Aorta (tissue), 5 donors: ENCODE data around the gene CST9L. TPM values are rescaled to one million over a fixed set of nuclear protein-coding genes. Genes with fewer than 3 reads are reported as not detected.

ENCODE experiments used
- ATAC-seq: fragments of 200-7000 bp; cut with Tn5 transposase; one replicate; pipeline ENCODE4 v1.9.1; 2022; ENCODE audit warnings: moderate library complexity; ENCODE audit not compliant: low FRiP score
- DNase-seq, 2 donors: peaks; one replicate each; pipeline ENCODE4 v3.0.0-alpha.2; 2020
- H3K27ac ChIP-seq, 2 donors: one replicate each; pipeline ENCODE4 v1.5.1; 2013; ENCODE audit warnings: low read length in 2 of 2, mild to moderate bottlenecking in 2 of 2, moderate library complexity in 2 of 2, control low read depth in 1 of 2, inconsistent platforms in 1 of 2, low read depth in 1 of 2
- H3K27me3 ChIP-seq, 2 donors: one replicate each; pipeline ENCODE4 v1.6.1; 2013; ENCODE audit warnings: control low read depth in 1 of 2, low read length in 1 of 2, mild to moderate bottlenecking in 1 of 2, moderate library complexity in 1 of 2; ENCODE audit not compliant: insufficient read depth in 2 of 2, control insufficient read depth in 1 of 2
- H3K36me3 ChIP-seq, 2 donors: one replicate each; pipeline ENCODE4 v1.6.1; 2013; ENCODE audit warnings: control low read depth in 1 of 2, low read length in 1 of 2, mild to moderate bottlenecking in 1 of 2; ENCODE audit not compliant: insufficient read depth in 2 of 2, control insufficient read depth in 1 of 2
- H3K4me1 ChIP-seq, 2 donors: one replicate each; pipeline ENCODE4 v1.6.1; 2013; ENCODE audit warnings: low read length in 2 of 2, control low read depth in 1 of 2, mild to moderate bottlenecking in 1 of 2, moderate library complexity in 1 of 2; ENCODE audit not compliant: insufficient read depth in 2 of 2, control insufficient read depth in 1 of 2
- H3K4me3 ChIP-seq, 2 donors: one replicate each; pipeline ENCODE4 v1.5.1; 2013; ENCODE audit warnings: low read length in 2 of 2, control low read depth in 1 of 2, mild to moderate bottlenecking in 1 of 2
- H3K9me3 ChIP-seq: one replicate; pipeline ENCODE4 v1.6.1; 2013; ENCODE audit warnings: mild to moderate bottlenecking, low read length; ENCODE audit not compliant: control insufficient read depth
- WGBS, 2 donors: extraction: QIAGEN DNeasy Blood & Tissue Kit; methylation state at CpG; one replicate each; pipeline ENCODE4 v1.1.7; 2013; 5-methylcytosine and 5-hydroxymethylcytosine counted together
- intact Hi-C, 2 donors: fragments of 100-400 bp; cut with DNase I; formaldehyde crosslinking; loops; one replicate each; pipeline versions ENCODE4 v1.14.2 to v1.15.0; 2022
- long read RNA-seq, 2 donors: library from polyadenylated mRNA; unstranded; transcript quantifications; one replicate each; pipeline ENCODE4 v2.0.0, GENCODE V29; 2020 to 2021
- polyA plus RNA-seq, 2 donors: library from polyadenylated mRNA; stranded (reverse); fragments of 200-250 nt; gene quantifications; one replicate each; pipeline ENCODE4 v1.2.3, GENCODE V29; 2013
- total RNA-seq, 2 donors: library from RNA; stranded (reverse); fragmentation: NEBNext Ultra II Directional; extraction: Animal tissue kit (Norgen Biotek cat#: 25700); gene quantifications; one replicate each; pipeline ENCODE4 v1.2.1, GENCODE V29; 2021
- donor health status: healthy with polysubstance abuse.
- donor health status: Bipolar disorder and iron deficiency.
- donor health status: DM: no; HTN: no; CAD: no.
- donor health status: DM: no; HTN: no; CAD: no.
- donor health status: DM: yes; HTN: yes; CAD: no.

The CST9L gene, protein sequence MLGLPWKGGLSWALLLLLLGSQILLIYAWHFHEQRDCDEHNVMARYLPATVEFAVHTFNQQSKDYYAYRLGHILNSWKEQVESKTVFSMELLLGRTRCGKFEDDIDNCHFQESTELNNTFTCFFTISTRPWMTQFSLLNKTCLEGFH
- total RNA-seq (not detected), polyA plus RNA-seq (not detected)
- long read RNA-seq, donor 1: 0 reads
- long read RNA-seq, donor 2: 0 reads

DNA sequence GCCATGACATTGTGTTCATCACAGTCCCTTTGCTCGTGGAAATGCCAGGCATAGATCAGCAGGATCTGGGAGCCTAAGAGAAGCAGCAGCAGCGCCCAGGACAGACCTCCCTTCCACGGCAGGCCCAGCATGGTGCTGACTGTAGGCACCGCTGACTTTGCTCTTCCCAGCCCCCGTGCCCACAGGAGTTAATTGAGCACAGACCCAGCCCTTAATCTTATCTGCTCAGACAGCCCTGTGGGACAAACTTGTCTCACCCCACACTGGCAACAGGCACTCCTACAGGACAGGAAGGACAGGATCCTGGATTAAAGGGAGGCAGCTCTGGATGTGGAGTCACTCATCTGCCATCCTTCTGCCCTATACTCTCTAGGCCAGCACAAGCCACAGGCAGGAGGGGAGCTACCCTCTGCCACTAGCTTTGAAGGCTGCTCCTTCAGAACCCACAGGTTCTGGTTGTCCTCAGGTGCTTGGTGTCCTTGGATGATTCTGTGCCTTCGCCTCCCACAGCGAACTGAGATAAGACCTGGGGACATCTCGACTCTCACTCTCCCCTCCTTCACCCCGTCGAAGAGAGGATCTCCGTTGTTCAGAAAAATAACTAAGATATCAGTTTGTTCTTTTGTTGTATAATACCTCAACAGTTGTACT, at the start of gene CST9L:
CST9L (minus strand) TSS at position 165 of the 651 bp plus-strand sequence; CDS start at position 131, 34 bp downstream.
- Histone ChIP-seq H3K27ac (no peak within 1 kb of the TSS), H3K4me1 (no peaks in the 10 kb centered on the region), H3K27me3 (no peaks in the 10 kb centered on the region), H3K4me3 (no peak within 1 kb of the TSS), H3K9me3 (peaks cover 1% of the 10 kb centered on the region), H3K36me3 (no peaks in the 10 kb centered on the region)
- 65% methylated on average over 11 of the region's 11 CpGs for WGBS, 2 donors
- no peak for ATAC-seq
- intact Hi-C loops: no loop called here
- peak in 1 of 2 donors; percentile 54 for DNase-seq

- DNase-seq (no peak), ATAC-seq (peak; percentile 66)
- H3K27ac ChIP-seq: no peak overlapping the region
- no peaks in the 10 kb centered on the region for H3K27me3 ChIP-seq
- 69 to 77% methylated on average over 5 of the region's 5 CpGs for WGBS, 2 donors
- H3K9me3 ChIP-seq: no peaks in the 10 kb centered on the region
- H3K36me3 ChIP-seq: no peaks in the 10 kb centered on the region
- no peak overlapping the region for H3K4me3 ChIP-seq
- no peaks in the 10 kb centered on the region for H3K4me1 ChIP-seq
- intact Hi-C loops: no loop called here
These were observed 45.9 kb upstream of the CST9L start for GRCh38 chr20:23614163-23614562.

DNA sequence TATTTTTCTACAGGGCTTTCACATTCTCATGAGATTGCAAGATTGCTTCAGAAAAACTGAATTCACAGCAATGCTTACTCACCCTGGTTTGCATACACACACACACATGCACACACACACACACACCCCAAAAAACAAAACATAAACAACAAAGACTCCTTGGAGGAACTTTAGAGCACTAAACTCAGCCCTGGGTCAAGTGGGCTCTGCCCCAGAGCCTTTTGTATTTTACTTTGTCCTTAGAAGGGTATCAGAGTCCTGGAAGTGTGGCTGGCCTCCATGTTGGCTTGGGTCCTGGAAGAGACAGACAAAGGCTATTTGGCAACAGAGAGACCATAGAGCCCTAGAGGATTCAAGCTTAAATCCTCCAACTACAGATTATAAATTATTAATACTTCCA, 45.4 kb upstream of the CST9L start:
- Histone ChIP-seq H3K4me1 (no peaks in the 10 kb centered on the region), H3K4me3 (no peak overlapping the region), H3K36me3 (no peaks in the 10 kb centered on the region), H3K27me3 (no peaks in the 10 kb centered on the region), H3K9me3 (no peaks in the 10 kb centered on the region), H3K27ac (no peak overlapping the region)
- ATAC-seq (peak; percentile 82), DNase-seq (no peak)
- intact Hi-C loops: no loop called here

DNA sequence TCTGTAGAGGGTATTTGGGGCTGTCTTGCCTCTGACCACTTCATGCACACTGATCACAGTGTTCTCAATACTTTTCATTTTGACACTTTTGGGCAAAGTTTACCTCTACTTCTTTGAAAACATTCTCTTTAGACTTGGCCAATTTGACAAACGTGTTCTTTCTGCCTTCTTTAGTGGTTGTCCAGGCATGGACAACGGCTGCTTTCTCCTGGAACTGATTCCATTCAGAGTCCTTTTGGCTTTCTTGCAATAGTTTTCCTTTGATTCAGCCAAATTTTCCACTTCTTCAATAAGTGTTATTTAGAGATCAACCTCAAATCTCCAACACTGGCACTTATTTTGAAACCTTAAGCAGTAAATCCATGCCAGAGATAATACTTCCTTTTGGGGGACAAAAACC, 44.1 kb upstream of the CST9L start:
- intact Hi-C loops: no loop called here
- Histone ChIP-seq H3K4me1 (no peaks in the 10 kb centered on the region), H3K9me3 (no peaks in the 10 kb centered on the region), H3K27me3 (no peaks in the 10 kb centered on the region), H3K4me3 (no peak overlapping the region), H3K36me3 (no peaks in the 10 kb centered on the region), H3K27ac (no peak overlapping the region)
- ATAC-seq (no peak), DNase-seq (no peak)
- WGBS, 2 donors: 5 to 13% methylated on average over 2 of the region's 2 CpGs

DNA sequence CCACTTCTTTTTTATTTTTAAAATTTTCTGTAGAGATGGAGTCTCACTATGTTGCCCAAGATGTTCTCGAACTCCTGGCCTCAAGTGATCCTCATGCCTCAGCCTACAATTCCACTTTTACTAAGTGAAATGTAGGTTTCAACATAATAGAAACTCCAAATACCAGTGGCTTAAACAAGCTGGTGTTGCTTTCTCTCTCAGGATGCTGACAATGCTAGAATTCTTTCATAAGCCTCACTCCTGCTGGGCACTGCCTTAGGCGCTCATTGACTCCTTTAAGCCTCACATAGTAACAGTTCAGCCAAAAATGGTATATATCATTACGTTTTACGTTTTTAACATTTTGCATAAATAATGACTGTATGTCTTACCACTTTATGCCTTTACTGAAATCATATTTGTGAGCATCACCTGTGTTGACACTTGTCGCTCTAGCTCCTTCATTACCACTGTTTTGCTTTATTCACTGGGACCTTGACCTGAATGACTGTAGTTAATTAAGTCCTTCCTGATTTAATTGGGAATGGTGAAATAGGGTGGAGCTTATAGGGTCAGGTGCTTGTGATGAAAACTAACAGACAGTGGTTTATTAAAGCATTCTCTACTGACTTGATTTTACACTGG, 41.3 kb upstream of the CST9L start:
- H3K27me3 ChIP-seq: no peaks in the 10 kb centered on the region
- no peaks in the 10 kb centered on the region for H3K36me3 ChIP-seq
- no peak overlapping the region for H3K27ac ChIP-seq
- DNase-seq: no peak
- H3K4me3 ChIP-seq: no peak overlapping the region
- ATAC-seq: no peak
- no peaks in the 10 kb centered on the region for H3K4me1 ChIP-seq
- H3K9me3 ChIP-seq: no peaks in the 10 kb centered on the region
- intact Hi-C loops: loop anchor here (5.0 to 10.0 kb wide), 3 partner anchors 165 to 245 kb away; partner anchors contain the start of gene GZF1 (in 1 of the 2)
- 89 to 92% methylated on average over 5 of the region's 5 CpGs for WGBS, 2 donors

GRCh38 chr20:23608251-23608846, 40.1 kb upstream of the CST9L start:
- Histone ChIP-seq H3K27me3 (no peaks in the 10 kb centered on the region), H3K36me3 (no peaks in the 10 kb centered on the region), H3K9me3 (no peaks in the 10 kb centered on the region), H3K4me3 (no peak overlapping the region), H3K4me1 (no peaks in the 10 kb centered on the region), H3K27ac (no peak overlapping the region)
- WGBS, 2 donors: 75 to 77% methylated on average over 18 of the region's 18 CpGs
- ATAC-seq (no peak), DNase-seq (no peak)
- intact Hi-C loops: loop anchor here (5.0 to 10.0 kb wide), 3 partner anchors 164 to 244 kb away; partner anchors contain the start of gene GZF1 (in 1 of the 2)

DNA sequence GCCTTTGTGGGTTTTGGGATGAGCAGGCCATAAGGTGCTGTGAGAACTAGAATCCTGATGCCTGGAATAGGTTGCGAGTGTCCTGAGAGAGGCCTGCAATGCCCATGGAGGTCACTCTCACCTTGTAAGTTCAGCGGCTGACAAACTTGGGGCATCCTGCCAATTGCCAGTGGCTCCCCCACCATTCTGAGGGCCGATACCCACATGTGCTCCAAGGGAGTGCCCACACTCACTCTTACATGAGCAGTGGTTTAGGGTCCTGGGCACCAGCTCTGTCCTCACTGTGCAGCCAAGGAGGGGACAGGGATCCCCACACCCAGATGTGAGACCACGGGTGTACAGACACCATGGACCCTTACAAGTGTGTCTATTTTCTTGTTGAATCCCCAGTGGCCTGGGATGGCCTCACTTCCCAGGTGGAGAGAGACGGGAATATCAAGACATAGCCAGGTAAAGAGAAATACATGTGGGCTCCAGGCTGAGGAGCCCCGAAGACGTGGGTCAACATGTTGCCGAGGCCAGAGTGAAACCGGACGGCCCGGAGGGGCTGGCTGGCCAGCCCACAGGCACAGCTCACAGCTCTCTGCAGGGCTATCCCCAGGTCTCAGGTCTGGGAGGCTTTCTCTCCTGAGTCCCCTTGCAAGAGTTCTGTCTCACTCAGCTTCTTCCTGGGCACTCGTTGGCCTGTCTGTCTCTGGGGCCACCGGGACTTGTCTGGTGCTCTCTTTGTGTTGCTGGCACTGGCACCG, 39.4 kb upstream of the CST9L start:
- no peak for ATAC-seq
- no peak overlapping the region for H3K4me3 ChIP-seq
- WGBS, 2 donors: 90 to 93% methylated on average over 14 of the region's 14 CpGs
- H3K4me1 ChIP-seq: no peaks in the 10 kb centered on the region
- intact Hi-C loops: loop anchor here (5.0 to 10.0 kb wide), 3 partner anchors 163 to 243 kb away; partner anchors contain the start of gene GZF1 (in 1 of the 2)
- no peaks in the 10 kb centered on the region for H3K27me3 ChIP-seq
- no peaks in the 10 kb centered on the region for H3K36me3 ChIP-seq
- no peak for DNase-seq
- no peak overlapping the region for H3K27ac ChIP-seq
- no peaks in the 10 kb centered on the region for H3K9me3 ChIP-seq

DNA sequence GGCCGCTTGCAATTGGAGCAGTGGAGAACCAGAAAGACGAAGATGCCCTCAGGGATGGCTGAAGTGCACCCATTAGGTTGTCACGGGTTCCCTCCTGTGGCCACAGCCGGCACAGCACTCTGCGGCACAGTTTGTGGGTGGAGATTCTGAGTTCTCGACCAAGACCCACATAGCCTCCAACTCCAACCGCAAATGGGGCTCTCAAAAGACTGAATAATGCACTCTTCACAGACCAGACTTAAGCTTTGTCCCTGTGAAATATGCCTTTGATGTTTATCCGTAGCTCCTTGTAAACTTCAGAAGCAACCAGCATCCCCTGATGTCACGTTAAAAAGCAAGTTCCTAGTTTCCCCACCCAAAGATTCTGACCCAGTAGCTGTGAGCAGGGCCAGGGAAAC, 38.4 kb upstream of the CST9L start:
- H3K9me3 ChIP-seq: no peaks in the 10 kb centered on the region
- DNase-seq (peak; percentile 86 to 94), ATAC-seq (peak; percentile 86)
- intact Hi-C loops: loop anchor here (5.0 to 10.0 kb wide), 3 partner anchors 162 to 242 kb away; partner anchors contain the start of gene GZF1 (in 1 of the 2)
- no peaks in the 10 kb centered on the region for H3K4me1 ChIP-seq
- H3K4me3 ChIP-seq: no peak overlapping the region
- no peaks in the 10 kb centered on the region for H3K27me3 ChIP-seq
- no peaks in the 10 kb centered on the region for H3K36me3 ChIP-seq
- no peak overlapping the region for H3K27ac ChIP-seq
- WGBS, 2 donors: 8 to 11% methylated on average over 9 of the region's 9 CpGs
